ENCODE data around the gene TCF12. TPM values are rescaled to one million over a fixed set of nuclear protein-coding genes. Genes with fewer than 3 reads are reported as not detected.
"Not testable (repeated sequence)": the region's sequence is repeated elsewhere in the genome, so short reads cannot be mapped to it uniquely, and the experiment has no call there.

Gene TCF12
- total RNA-seq, 1 donor from 2014 or later: 46.5 TPM

- DNase-seq (ENCODE audit: missing footprints) (no peak), ATAC-seq (no peak)
- intact Hi-C loops (cut with DNase I): loop anchor here (10.0 kb wide), 1 partner anchor 366 kb away; no protein-coding TSS in a partner anchor
Observed at GRCh38 chr15:57158997-57159668, 240.7 kb downstream of the TCF12 start.

GRCh38 chr15:57159767-57160166 lies 241.3 kb downstream of the TCF12 start:
- intact Hi-C loops (cut with DNase I): loop anchor here (10.0 kb wide), 1 partner anchor 365 kb away; no protein-coding TSS in a partner anchor
- no peak for DNase-seq (ENCODE audit: missing footprints)
- ATAC-seq: no peak

- DNase-seq (ENCODE audit: missing footprints): no peak
- intact Hi-C loops (cut with DNase I): no loop called here
- ATAC-seq: no peak
Observed at GRCh38 chr15:57160823-57161560, 242.5 kb downstream of the TCF12 start.

DNA sequence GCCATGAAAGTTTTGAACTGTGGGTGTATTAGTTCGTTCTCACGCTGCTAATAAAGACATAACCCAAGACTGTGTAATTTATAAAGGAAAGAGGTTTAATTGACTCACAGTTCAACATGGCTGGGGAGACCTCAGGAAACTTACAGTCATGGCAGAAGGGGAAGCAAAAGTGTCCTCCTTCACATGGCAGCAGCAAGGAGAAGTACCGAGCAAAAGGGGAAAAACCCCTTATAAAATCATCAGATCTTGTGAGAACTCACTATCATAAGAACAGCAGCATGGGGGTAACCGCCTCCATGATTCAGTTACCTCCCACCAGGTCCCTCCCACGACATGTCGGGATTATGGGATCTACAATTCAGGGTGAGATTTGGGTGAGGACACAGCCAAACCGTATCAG lies 245.8 kb downstream of the TCF12 start:
- intact Hi-C loops (cut with DNase I); ATAC-seq; DNase-seq (ENCODE audit: missing footprints): not testable (repeated sequence)

DNA sequence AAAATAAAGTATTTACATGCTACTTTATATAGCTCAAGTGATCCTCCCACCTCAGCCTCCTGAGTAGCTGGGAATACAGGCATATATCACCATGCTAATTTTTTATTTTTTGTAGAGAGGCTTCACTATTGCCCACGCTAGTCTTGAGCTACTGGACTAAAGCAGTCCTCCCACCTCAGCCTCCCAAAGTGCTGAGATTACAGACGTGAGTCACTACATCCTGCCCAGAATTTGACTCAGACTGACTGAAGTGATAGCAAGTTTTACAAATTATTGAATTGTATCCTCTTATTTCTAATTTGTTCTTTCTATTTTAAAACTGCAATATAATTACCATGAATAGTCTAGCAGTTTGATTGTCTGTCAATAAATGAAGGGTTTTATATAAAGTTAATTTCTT lies 247.5 kb downstream of the TCF12 start:
- DNase-seq (ENCODE audit: missing footprints) (no peak), ATAC-seq (no peak)
- intact Hi-C loops (cut with DNase I): no loop called here

DNA sequence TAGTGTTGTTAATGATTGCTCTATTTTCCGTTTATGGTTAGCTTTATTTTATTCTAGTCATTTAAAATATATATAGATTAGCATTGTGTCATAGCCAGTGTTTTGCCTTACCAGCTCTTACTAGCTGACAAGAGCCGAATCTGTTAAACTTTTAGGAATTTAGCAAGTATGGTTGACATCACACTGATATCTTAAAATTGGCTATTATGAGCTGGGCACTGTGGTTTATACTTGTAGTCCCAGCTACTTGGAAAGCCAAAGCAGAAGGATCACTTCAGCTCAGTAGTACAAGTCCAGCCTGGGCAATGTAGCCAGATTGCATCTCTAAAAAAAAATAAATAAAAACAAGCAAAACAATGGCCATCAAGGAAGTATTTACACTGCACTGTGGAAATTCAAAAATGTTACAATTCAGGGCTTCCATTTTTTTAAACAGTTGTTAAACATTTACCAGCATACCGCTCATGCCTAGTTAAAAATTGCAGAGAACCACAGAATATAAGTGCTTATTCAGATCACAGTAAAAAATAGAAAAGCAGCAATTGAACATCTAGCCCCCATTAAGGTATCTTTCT lies 249.5 kb downstream of the TCF12 start:
- DNase-seq (ENCODE audit: missing footprints): no peak
- ATAC-seq: no peak
- intact Hi-C loops (cut with DNase I): no loop called here

DNA sequence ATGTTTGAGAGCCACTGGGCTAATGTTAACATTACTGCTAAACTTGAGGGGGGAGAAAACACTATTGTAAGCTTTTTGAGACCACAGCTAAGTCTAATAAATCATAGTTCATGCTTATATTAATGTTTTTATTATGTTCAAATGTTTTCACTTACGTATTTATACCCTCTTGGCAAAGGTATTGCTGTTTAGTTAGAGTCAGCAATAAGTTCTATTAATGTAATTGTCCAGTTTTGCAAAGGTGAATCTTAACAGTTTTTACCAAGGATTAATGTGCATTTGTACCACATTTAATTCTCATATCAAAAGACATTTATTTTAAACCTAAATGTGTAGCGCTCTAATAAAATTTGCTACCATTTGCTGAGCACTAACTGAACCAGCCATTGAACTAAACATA lies 251.2 kb downstream of the TCF12 start:
- ATAC-seq: no peak
- no peak for DNase-seq (ENCODE audit: missing footprints)
- intact Hi-C loops (cut with DNase I): no loop called here

GRCh38 chr15:57171426-57171825 lies 253.0 kb downstream of the TCF12 start:
- no peak for ATAC-seq
- no peak for DNase-seq (ENCODE audit: missing footprints)
- intact Hi-C loops (cut with DNase I): no loop called here

DNA sequence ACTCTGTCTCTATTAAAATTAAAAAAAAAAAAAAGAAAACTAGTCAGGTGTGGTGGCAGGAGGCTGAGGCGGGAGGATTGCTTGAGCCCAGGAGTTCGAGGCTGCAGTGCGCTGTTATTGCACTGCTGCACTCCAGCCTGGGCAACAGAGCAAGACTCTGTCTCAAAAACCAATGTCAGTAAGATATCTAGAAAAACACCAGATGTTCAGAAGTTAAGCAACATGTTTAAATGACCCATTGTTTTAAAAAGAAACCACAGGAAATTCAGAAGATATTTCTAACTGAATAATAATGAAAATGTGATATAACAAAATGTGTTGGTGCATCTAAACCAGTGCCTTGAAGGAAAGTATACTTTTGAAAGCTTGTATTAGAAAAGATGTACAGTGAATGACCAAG lies 254.5 kb downstream of the TCF12 start:
- DNase-seq (ENCODE audit: missing footprints) (no peak), ATAC-seq (no peak)
- intact Hi-C loops (cut with DNase I): no loop called here

DNA sequence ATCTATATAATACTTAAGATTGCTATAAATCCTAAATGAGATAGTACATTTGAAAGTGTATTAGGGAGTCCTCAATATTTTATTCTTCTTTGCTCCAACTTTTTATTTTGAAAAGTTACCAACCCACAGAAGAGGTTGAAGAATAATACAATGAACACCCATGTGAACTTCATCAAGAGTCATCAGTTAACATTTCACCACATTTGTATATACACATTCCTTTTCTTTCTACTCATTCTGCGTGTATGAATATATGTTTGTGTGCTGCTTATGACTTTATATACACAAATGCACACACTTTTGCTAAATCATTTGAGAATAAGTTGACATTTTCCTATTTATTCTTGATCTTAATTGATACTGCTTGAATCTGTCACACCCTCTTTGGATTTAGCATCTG lies 264.6 kb downstream of the TCF12 start:
- DNase-seq (ENCODE audit: missing footprints) (no peak), ATAC-seq (no peak)
- intact Hi-C loops (cut with DNase I): no loop called here

GRCh38 chr15:57183614-57184344 lies 265.3 kb downstream of the TCF12 start:
- no peak for ATAC-seq
- intact Hi-C loops (cut with DNase I): no loop called here
- DNase-seq (ENCODE audit: missing footprints): no peak

GRCh38 chr15:57184502-57184901 lies 266.1 kb downstream of the TCF12 start:
- no peak for ATAC-seq
- DNase-seq (ENCODE audit: missing footprints): no peak
- intact Hi-C loops (cut with DNase I): no loop called here

GRCh38 chr15:57185507-57186074 lies 267.1 kb downstream of the TCF12 start:
- no peak for DNase-seq (ENCODE audit: missing footprints)
- no peak for ATAC-seq
- intact Hi-C loops (cut with DNase I): no loop called here

DNA sequence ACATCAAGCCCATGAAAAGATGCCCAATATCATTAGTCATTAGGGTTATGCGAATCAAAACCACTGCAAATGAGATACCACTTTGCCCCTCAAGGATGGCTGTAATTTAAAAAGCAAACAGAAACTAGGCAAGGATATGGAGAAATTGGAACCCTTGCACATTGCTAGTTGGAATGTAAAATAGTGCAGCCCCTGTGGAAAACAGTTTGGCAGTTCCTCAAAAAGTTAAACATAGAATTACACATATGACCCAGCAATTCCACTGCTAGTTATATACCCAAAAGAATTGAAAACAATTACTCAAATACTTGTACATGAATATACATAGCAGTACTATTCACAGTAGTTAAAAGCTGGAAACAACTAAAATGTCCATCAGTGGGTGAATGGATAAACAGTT lies 271.0 kb downstream of the TCF12 start:
- no peak for DNase-seq (ENCODE audit: missing footprints)
- intact Hi-C loops (cut with DNase I): no loop called here
- no peak for ATAC-seq

DNA sequence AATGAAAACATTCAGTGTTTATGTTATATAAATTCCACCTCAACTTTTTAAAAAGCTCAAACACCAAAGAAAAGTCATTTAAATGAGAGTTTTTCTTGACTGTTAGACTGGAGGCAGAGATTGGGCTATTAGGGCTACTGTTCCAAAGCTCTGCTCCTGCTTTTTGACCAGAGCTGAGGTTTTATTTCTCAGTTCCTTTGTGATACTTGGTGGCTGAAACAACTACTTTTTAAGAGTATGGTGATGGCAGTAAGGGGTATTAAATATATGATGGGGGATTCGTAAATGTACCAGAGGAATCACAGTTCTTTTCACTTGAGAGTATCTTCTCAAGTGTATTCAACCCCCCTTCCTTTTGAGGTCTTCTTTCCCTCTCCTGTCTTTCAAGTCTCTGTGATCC lies 271.8 kb downstream of the TCF12 start:
- no peak for DNase-seq (ENCODE audit: missing footprints)
- ATAC-seq: no peak
- intact Hi-C loops (cut with DNase I): no loop called here

GRCh38 chr15:57193161-57193560 lies 274.7 kb downstream of the TCF12 start:
- DNase-seq (ENCODE audit: missing footprints): no peak
- ATAC-seq: no peak
- intact Hi-C loops (cut with DNase I): no loop called here

DNA sequence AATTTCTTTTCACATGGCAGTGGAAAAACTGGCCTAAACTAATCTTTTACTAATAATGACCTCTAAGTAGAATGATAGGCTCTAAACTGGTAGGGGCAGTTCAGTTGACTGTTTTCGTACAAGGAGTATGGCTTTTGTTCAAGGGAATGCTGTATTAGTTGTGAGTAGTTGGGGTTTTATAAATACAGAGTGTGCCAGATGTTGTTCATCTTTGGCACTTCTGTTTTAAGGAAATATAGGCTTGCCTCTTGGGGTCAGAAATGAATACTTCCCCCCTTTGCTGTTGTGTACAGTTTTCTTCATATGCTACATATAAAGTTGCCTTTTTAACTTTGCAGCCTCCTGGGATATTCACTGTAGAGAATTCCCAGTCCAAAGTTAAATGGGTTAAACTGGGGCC lies 276.9 kb downstream of the TCF12 start:
- DNase-seq (ENCODE audit: missing footprints) (no peak), ATAC-seq (no peak)
- intact Hi-C loops (cut with DNase I): no loop called here

GRCh38 chr15:57196865-57197264 lies 278.4 kb downstream of the TCF12 start:
- intact Hi-C loops (cut with DNase I): no loop called here
- ATAC-seq: peak; percentile 42
- no peak for DNase-seq (ENCODE audit: missing footprints)

GRCh38 chr15:57198131-57198530 lies 279.7 kb downstream of the TCF12 start:
- ATAC-seq (no peak), DNase-seq (ENCODE audit: missing footprints) (no peak)
- intact Hi-C loops (cut with DNase I): no loop called here
